Measurements from ENCODE around the gene SNAPIN. TPM values are rescaled to one million over a fixed set of nuclear protein-coding genes. Genes with fewer than 3 reads are reported as not detected.

Gene SNAPIN
- total RNA-seq, 1 experiment from 2014 or later, result 46.8 TPM

GRCh38 chr1:153647346-153647714 is 11.2 kb upstream of the SNAPIN start:
- DNase-seq (ENCODE audit: low read depth, low spot score) (no peak), ATAC-seq (peak; percentile 66)
- no peak overlapping the region for H3K27ac ChIP-seq (ENCODE audit: low read length)
- H3K27me3 ChIP-seq (ENCODE audit: control insufficient read depth, insufficient read depth, low read length), result no peaks in the 10 kb centered on the region
- CTCF ChIA-PET, result interaction anchor here (1.1 kb wide), 1 partner anchor 124 kb away, joined by 3 read pairs; no protein-coding TSS in a partner anchor
- H3K4me1 ChIP-seq (ENCODE audit: control insufficient read depth, insufficient read depth, low read length), result no peaks in the 10 kb centered on the region
- H3K9me3 ChIP-seq (ENCODE audit: control insufficient read depth, insufficient read depth, low read depth, low read length), result no peaks in the 10 kb centered on the region
- TF ChIP-seq, protein P1, sequence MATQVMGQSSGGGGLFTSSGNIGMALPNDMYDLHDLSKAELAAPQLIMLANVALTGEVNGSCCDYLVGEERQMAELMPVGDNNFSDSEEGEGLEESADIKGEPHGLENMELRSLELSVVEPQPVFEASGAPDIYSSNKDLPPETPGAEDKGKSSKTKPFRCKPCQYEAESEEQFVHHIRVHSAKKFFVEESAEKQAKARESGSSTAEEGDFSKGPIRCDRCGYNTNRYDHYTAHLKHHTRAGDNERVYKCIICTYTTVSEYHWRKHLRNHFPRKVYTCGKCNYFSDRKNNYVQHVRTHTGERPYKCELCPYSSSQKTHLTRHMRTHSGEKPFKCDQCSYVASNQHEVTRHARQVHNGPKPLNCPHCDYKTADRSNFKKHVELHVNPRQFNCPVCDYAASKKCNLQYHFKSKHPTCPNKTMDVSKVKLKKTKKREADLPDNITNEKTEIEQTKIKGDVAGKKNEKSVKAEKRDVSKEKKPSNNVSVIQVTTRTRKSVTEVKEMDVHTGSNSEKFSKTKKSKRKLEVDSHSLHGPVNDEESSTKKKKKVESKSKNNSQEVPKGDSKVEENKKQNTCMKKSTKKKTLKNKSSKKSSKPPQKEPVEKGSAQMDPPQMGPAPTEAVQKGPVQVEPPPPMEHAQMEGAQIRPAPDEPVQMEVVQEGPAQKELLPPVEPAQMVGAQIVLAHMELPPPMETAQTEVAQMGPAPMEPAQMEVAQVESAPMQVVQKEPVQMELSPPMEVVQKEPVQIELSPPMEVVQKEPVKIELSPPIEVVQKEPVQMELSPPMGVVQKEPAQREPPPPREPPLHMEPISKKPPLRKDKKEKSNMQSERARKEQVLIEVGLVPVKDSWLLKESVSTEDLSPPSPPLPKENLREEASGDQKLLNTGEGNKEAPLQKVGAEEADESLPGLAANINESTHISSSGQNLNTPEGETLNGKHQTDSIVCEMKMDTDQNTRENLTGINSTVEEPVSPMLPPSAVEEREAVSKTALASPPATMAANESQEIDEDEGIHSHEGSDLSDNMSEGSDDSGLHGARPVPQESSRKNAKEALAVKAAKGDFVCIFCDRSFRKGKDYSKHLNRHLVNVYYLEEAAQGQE (IDR thresholded peaks at IDR 0.05; ENCODE audit: insufficient read depth in 1 of 2, low read depth in 2 of 2, low read length in 1 of 2), result no peak
- peak; percentile 72; the same call in 1 of the 2 replicates for TF ChIP-seq POLR2AphosphoS5 (IDR thresholded peaks at IDR 0.05; ENCODE audit: low read depth, low read length)
- 0 out of 2 replicates have a peak, but pooled peaks have one; percentile 47 for TF ChIP-seq SIN3A (IDR thresholded peaks at IDR 0.05; ENCODE audit: borderline replicate concordance, insufficient read depth, low read depth, low read length)
- TF ChIP-seq, protein P2, sequence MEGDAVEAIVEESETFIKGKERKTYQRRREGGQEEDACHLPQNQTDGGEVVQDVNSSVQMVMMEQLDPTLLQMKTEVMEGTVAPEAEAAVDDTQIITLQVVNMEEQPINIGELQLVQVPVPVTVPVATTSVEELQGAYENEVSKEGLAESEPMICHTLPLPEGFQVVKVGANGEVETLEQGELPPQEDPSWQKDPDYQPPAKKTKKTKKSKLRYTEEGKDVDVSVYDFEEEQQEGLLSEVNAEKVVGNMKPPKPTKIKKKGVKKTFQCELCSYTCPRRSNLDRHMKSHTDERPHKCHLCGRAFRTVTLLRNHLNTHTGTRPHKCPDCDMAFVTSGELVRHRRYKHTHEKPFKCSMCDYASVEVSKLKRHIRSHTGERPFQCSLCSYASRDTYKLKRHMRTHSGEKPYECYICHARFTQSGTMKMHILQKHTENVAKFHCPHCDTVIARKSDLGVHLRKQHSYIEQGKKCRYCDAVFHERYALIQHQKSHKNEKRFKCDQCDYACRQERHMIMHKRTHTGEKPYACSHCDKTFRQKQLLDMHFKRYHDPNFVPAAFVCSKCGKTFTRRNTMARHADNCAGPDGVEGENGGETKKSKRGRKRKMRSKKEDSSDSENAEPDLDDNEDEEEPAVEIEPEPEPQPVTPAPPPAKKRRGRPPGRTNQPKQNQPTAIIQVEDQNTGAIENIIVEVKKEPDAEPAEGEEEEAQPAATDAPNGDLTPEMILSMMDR (IDR thresholded peaks at IDR 0.05), result no peak
- no peak for TF ChIP-seq TCF7L2 (IDR thresholded peaks at IDR 0.05; ENCODE audit: low read depth, low read length)
- peaks cover 28% of the 10 kb centered on the region for H3K36me3 ChIP-seq (ENCODE audit: control insufficient read depth, insufficient read depth, low read length)
- in situ Hi-C loops (cut with HindIII; ENCODE audit: low pct_unique_long_range_greater_than_20kb, low sequenced_read_pairs) (no loop called here), intact Hi-C loops (cut with micrococcal nuclease; ENCODE audit: unreplicated experiment) (no loop called here)
- POLR2A ChIA-PET, result interaction anchor here (0.6 kb wide), 1 partner anchor 10 kb away, joined by 3 read pairs; no protein-coding TSS in a partner anchor
- H3K4me3 ChIP-seq (ENCODE audit: low read depth in 2 of 2, low read length in 2 of 2), result no peak overlapping the region
- no TSS peak for BruUV-seq (replicated peaks)

DNA sequence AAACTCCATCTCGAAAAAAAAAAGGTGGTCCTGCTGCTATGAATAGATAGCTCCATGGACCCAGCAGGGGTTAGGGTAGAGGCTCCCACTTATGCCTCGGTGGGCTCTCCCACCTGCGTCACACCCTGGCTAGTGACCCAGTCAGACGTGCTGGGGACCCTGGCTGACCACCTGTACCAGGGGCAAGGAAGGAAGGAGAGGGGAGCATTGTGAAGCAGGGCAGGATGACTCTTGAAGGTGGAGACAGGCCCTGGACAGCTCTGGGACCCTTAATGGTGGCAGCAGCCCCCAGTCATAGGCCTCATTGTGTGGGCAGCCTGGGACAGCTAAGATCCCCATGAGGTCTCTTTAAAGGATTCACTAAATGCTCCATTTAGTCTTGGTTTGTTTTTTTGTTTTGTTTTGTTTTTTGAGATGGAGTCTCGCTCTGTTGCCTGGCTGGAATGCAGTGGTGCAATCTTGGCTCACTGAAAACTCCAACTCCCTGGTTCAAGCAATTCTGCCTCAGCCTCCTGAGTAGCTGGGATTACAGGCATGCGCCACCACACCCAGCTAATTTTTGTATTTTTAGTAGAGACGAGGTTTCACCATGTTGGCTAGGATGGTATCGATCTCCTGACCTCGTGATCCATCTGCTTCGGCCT is 10.4 kb upstream of the SNAPIN start:
- CTCF ChIA-PET, result no interaction called here

More for the DNA sequence above, 10.4 kb upstream of the SNAPIN start:
- TF ChIP-seq, protein P2 (IDR thresholded peaks at IDR 0.05), result no peak
- peak; percentile 30; the same call in 1 of the 2 replicates for TF ChIP-seq POLR2AphosphoS5 (IDR thresholded peaks at IDR 0.05; ENCODE audit: low read depth, low read length)
- no peak for DNase-seq (ENCODE audit: low read depth, low spot score)
- no peak overlapping the region for H3K4me3 ChIP-seq (ENCODE audit: low read depth in 2 of 2, low read length in 2 of 2)
- no peaks in the 10 kb centered on the region for H3K4me1 ChIP-seq (ENCODE audit: control insufficient read depth, insufficient read depth, low read length)
- H3K9me3 ChIP-seq (ENCODE audit: control insufficient read depth, insufficient read depth, low read depth, low read length), result no peaks in the 10 kb centered on the region
- intact Hi-C loops (cut with micrococcal nuclease; ENCODE audit: unreplicated experiment), result no loop called here
- peak; percentile 27 for ATAC-seq
- peaks cover 22% of the 10 kb centered on the region for H3K36me3 ChIP-seq (ENCODE audit: control insufficient read depth, insufficient read depth, low read length)
- H3K27ac ChIP-seq (ENCODE audit: low read length), result no peak overlapping the region
- no peaks in the 10 kb centered on the region for H3K27me3 ChIP-seq (ENCODE audit: control insufficient read depth, insufficient read depth, low read length)
- in situ Hi-C loops (cut with HindIII; ENCODE audit: low pct_unique_long_range_greater_than_20kb, low sequenced_read_pairs), result no loop called here
- BruUV-seq (replicated peaks), result no TSS peak
- POLR2A ChIA-PET, result interaction anchor here (0.6 kb wide), 1 partner anchor 9 kb away, joined by 3 read pairs; no protein-coding TSS in a partner anchor

All from Panc1 (cell line).